Measurements from ENCODE around the gene DNAH1.

The DNAH1 gene

GRCh38 chr3:52277071-52277964 lies 38.8 kb upstream of the DNAH1 start:
- no peaks in the 10 kb centered on the region for H3K9me3 ChIP-seq
- no peak for TF ChIP-seq CTCF (IDR thresholded peaks at IDR 0.05; ENCODE audit: low read depth, low read length)
- H3K27me3 ChIP-seq = no peaks in the 10 kb centered on the region
- H3K4me1 ChIP-seq = peaks cover 3% of the 10 kb centered on the region; the same call in 1 of the 2 replicates
- DNase-seq = peak; percentile 72
- peaks cover 18% of the 10 kb centered on the region for H3K36me3 ChIP-seq
- H3K4me3 ChIP-seq (ENCODE audit: low read depth, low read length) = peak overlapping the region; percentile 85

DNA sequence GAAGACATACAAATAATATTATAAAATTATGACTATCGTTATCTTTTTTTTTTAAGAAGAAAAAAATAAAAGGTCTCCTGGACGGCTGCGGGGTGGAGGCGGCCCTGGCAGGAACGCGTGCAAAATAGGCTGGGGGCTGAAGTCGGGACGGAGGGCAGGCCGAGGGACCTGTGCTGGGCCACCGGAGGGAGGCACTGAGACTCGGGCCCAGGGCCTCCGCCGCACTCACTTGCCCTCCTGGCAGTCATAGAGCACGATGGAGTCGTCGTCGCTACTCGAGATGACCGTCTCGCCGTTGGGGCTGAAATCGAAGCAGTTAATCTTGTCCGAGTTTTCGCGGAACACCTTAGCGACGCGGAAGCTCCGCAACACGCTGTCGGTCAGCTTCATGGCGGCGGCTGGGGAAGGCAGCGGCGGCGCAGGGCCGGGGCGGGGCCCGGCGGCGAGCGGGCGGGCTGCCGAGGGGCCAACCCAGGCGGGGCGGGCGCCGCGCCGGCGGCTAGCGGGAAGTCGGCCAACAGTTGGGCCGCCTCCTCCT lies 38.1 kb upstream of the DNAH1 start:
- peaks cover 13% of the 10 kb centered on the region for H3K36me3 ChIP-seq

DNA sequence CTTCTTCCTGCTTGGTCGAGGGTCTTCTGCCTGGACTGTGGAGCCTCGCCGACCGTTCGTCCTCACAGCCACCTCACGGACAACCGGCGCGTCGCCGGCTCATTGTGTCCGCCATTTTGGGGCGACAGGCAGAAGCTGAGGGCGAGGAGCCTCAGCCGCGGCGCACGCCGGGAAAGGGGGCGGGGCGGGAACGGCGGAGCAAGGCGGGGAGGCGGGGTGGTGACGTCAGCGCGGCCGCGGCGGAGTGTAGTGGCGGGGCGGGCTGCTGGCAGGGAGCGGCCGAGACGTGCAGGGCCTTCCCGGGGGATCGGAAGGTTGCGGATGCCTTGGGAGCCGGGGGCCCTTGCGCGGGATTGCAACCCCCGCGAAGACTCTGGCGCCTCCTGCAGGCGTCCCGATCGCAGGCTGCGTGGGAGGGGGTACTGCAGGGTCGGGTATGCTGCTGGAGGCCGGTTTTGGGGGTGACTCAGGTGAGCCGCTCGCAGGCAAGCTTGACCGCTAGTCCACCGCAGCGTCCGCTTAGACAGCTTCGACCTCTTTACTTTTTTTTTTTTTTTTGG lies 37.5 kb upstream of the DNAH1 start, which contains the start of gene WDR82:
TSS of gene WDR82 (minus strand) at position 140 of the 560 bp plus-strand sequence. CDS start 288 bp downstream, outside the sequence.
- H3K4me3 ChIP-seq (ENCODE audit: low read depth, low read length) = peak within 1 kb of the TSS; percentile 85
- H3K36me3 ChIP-seq = peaks cover 11% of the 10 kb centered on the region; the same call in 1 of the 2 replicates
- peak; percentile 95 for DNase-seq
- H3K27me3 ChIP-seq = no peaks in the 10 kb centered on the region
- H3K4me1 ChIP-seq = peaks cover 3% of the 10 kb centered on the region; the same call in 1 of the 2 replicates
- peak; percentile 39 for TF ChIP-seq CTCF (IDR thresholded peaks at IDR 0.05; ENCODE audit: low read depth, low read length)
- H3K9me3 ChIP-seq = no peaks in the 10 kb centered on the region

More for the DNA sequence above, 38.1 kb upstream of the DNAH1 start:
- Histone ChIP-seq H3K4me3 (ENCODE audit: low read depth, low read length) (peak overlapping the region; percentile 85), H3K27me3 (no peaks in the 10 kb centered on the region), H3K9me3 (no peaks in the 10 kb centered on the region), H3K4me1 (peaks cover 3% of the 10 kb centered on the region; the same call in 1 of the 2 replicates)
- peak; percentile 22; the same call in 1 of the 2 replicates for TF ChIP-seq CTCF (IDR thresholded peaks at IDR 0.05; ENCODE audit: low read depth, low read length)
- DNase-seq = peak; percentile 48

DNA sequence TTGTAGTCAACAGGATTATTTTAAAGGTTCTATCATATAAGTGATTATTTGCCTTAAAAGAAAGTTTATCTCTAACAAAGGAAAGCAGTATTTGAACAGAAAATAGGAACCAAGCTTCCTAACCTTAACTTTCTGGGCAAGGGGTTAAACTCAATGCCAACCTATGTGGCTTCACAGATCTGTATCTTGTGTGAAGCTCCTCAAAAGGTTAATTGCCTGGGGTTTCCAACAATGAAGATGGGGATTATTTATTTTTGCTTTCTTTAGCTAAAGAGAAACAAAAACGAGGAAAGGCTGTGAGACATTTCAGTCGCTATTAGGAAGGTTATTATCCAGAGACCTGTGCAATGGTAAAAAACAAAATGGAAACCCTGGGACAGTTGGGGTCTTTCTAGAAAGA lies 36.5 kb upstream of the DNAH1 start:
- DNase-seq = no peak
- no peaks in the 10 kb centered on the region for H3K27me3 ChIP-seq
- H3K36me3 ChIP-seq = peaks cover 5% of the 10 kb centered on the region; the same call in 1 of the 2 replicates
- H3K4me1 ChIP-seq = peaks cover 3% of the 10 kb centered on the region; the same call in 1 of the 2 replicates
- H3K4me3 ChIP-seq (ENCODE audit: low read depth, low read length) = peak overlapping the region; percentile 85
- no peak for TF ChIP-seq CTCF (IDR thresholded peaks at IDR 0.05; ENCODE audit: low read depth, low read length)
- no peaks in the 10 kb centered on the region for H3K9me3 ChIP-seq

- Histone ChIP-seq H3K4me1 (peaks cover 3% of the 10 kb centered on the region; the same call in 1 of the 2 replicates), H3K36me3 (peaks cover 5% of the 10 kb centered on the region; the same call in 1 of the 2 replicates), H3K27me3 (no peaks in the 10 kb centered on the region), H3K9me3 (no peaks in the 10 kb centered on the region), H3K4me3 (ENCODE audit: low read depth, low read length) (peak overlapping the region; percentile 85)
- peak; percentile 50 for DNase-seq
- no peak for TF ChIP-seq CTCF (IDR thresholded peaks at IDR 0.05; ENCODE audit: low read depth, low read length)
These were observed 36.1 kb upstream of the DNAH1 start for GRCh38 chr3:52280050-52280461.

Data from BE2C (cell line).